HAP-1 (cell line): ENCODE data around the gene TSNAXIP1.

Source experiments
- DNase-seq, 2 experiments: peaks; one replicate each; pipeline ENCODE4 v3.0.0-alpha.2; 2016 to 2020; ENCODE audit warnings: low spot score in 2 of 2
- H3K27me3 ChIP-seq: fragments of 250-450 bp; sonication (Bioruptor Pico); 2 replicates; pipeline ENCODE4 v1.5.1; 2020; ENCODE audit warnings: low read depth, mild to moderate bottlenecking, moderate library complexity
- H3K36me3 ChIP-seq: fragments of 250-450 bp; sonication (Bioruptor Pico); replicated peaks from 2 replicates; pipeline ENCODE4 v1.5.1; 2020; ENCODE audit warnings: mild to moderate bottlenecking
- H3K4me1 ChIP-seq: fragments of 250-450 bp; sonication (Bioruptor Pico); 2 replicates; pipeline ENCODE4 v1.5.1; 2020; ENCODE audit warnings: mild to moderate bottlenecking
- H3K4me3 ChIP-seq: fragments of 250-450 bp; sonication (Bioruptor Pico); 2 replicates; pipeline ENCODE4 v1.5.1; 2020; ENCODE audit warnings: mild to moderate bottlenecking, moderate library complexity
- H3K9me3 ChIP-seq: fragments of 250-450 bp; sonication (Bioruptor Pico); 2 replicates; pipeline ENCODE4 v1.5.1; 2020; ENCODE audit warnings: mild to moderate bottlenecking, moderate library complexity
- in situ Hi-C: fragments of 300-500 bp; cut with MboI; formaldehyde crosslinking; loops from 3 replicates; pipeline ENCODE4 v1.14.3; 2020; ENCODE audit warnings: low sequenced_read_pairs, inconsistent platforms, mixed read lengths

The TSNAXIP1 gene

GRCh38 chr16:67806428-67807147 lies at the start of gene TSNAXIP1, which contains the start of gene RANBP10:
Gene TSNAXIP1 (plus strand): TSS chr16:67806889. CDS start chr16:67807150, 261 bp downstream.
Gene RANBP10 (minus strand): TSS chr16:67806560. CDS start chr16:67806536, 24 bp downstream.
- peaks cover 8% of the 10 kb centered on the region for H3K4me1 ChIP-seq
- peaks cover 10% of the 10 kb centered on the region; the same call in 1 of the 2 replicates for H3K36me3 ChIP-seq
- H3K9me3 ChIP-seq, result no peaks in the 10 kb centered on the region
- in situ Hi-C loops, result no loop called here
- H3K27me3 ChIP-seq, result no peaks in the 10 kb centered on the region
- peak within 1 kb of the TSS; percentile 97 for H3K4me3 ChIP-seq
- DNase-seq, result peak; percentile 98 to 100

GRCh38 chr16:67758006-67758405 lies 48.7 kb upstream of the TSNAXIP1 start:
- no peaks in the 10 kb centered on the region for H3K27me3 ChIP-seq
- in situ Hi-C loops, result no loop called here
- no peak overlapping the region for H3K4me3 ChIP-seq
- H3K4me1 ChIP-seq, result no peaks in the 10 kb centered on the region
- no peaks in the 10 kb centered on the region for H3K9me3 ChIP-seq
- DNase-seq, result no peak
- no peaks in the 10 kb centered on the region for H3K36me3 ChIP-seq

- Histone ChIP-seq H3K4me1 (no peaks in the 10 kb centered on the region), H3K4me3 (no peak overlapping the region), H3K36me3 (no peaks in the 10 kb centered on the region), H3K9me3 (no peaks in the 10 kb centered on the region), H3K27me3 (no peaks in the 10 kb centered on the region)
- in situ Hi-C loops, result no loop called here
- DNase-seq, result no peak
Measured at GRCh38 chr16:67758966-67759365, 47.7 kb upstream of the TSNAXIP1 start.

GRCh38 chr16:67760206-67760955 lies 46.3 kb upstream of the TSNAXIP1 start:
- DNase-seq, result no peak
- Histone ChIP-seq H3K4me1 (no peaks in the 10 kb centered on the region), H3K9me3 (no peaks in the 10 kb centered on the region), H3K4me3 (no peak overlapping the region), H3K36me3 (no peaks in the 10 kb centered on the region), H3K27me3 (no peaks in the 10 kb centered on the region)
- in situ Hi-C loops, result no loop called here

GRCh38 chr16:67760956-67761230 lies 45.8 kb upstream of the TSNAXIP1 start:
- no peak for DNase-seq
- Histone ChIP-seq H3K9me3 (no peaks in the 10 kb centered on the region), H3K36me3 (no peaks in the 10 kb centered on the region), H3K27me3 (no peaks in the 10 kb centered on the region), H3K4me3 (no peak overlapping the region), H3K4me1 (no peaks in the 10 kb centered on the region)
- in situ Hi-C loops, result no loop called here

GRCh38 chr16:67761924-67762323 lies 44.8 kb upstream of the TSNAXIP1 start:
- Histone ChIP-seq H3K4me1 (no peaks in the 10 kb centered on the region), H3K4me3 (no peak overlapping the region), H3K9me3 (no peaks in the 10 kb centered on the region), H3K36me3 (no peaks in the 10 kb centered on the region), H3K27me3 (no peaks in the 10 kb centered on the region)
- no peak for DNase-seq
- in situ Hi-C loops, result no loop called here

- no peaks in the 10 kb centered on the region for H3K9me3 ChIP-seq
- no peak for DNase-seq
- H3K4me3 ChIP-seq, result no peak overlapping the region
- H3K4me1 ChIP-seq, result no peaks in the 10 kb centered on the region
- in situ Hi-C loops, result no loop called here
- H3K36me3 ChIP-seq, result no peaks in the 10 kb centered on the region
- H3K27me3 ChIP-seq, result no peaks in the 10 kb centered on the region
Measured at GRCh38 chr16:67762385-67762784, 44.3 kb upstream of the TSNAXIP1 start.

- no peak overlapping the region for H3K4me3 ChIP-seq
- DNase-seq, result no peak
- in situ Hi-C loops, result no loop called here
- no peaks in the 10 kb centered on the region for H3K4me1 ChIP-seq
- no peaks in the 10 kb centered on the region for H3K9me3 ChIP-seq
- no peaks in the 10 kb centered on the region for H3K27me3 ChIP-seq
- no peaks in the 10 kb centered on the region for H3K36me3 ChIP-seq
Measured at GRCh38 chr16:67763066-67763465, 43.6 kb upstream of the TSNAXIP1 start.

GRCh38 chr16:67764158-67764667 lies 42.5 kb upstream of the TSNAXIP1 start:
- H3K4me3 ChIP-seq, result no peak overlapping the region
- no peaks in the 10 kb centered on the region for H3K4me1 ChIP-seq
- in situ Hi-C loops, result no loop called here
- H3K36me3 ChIP-seq, result no peaks in the 10 kb centered on the region; the same call in 1 of the 2 replicates
- no peaks in the 10 kb centered on the region for H3K9me3 ChIP-seq
- H3K27me3 ChIP-seq, result no peaks in the 10 kb centered on the region
- DNase-seq, result no peak

GRCh38 chr16:67766291-67766690 lies 40.4 kb upstream of the TSNAXIP1 start:
- in situ Hi-C loops, result no loop called here
- Histone ChIP-seq H3K9me3 (no peaks in the 10 kb centered on the region), H3K4me3 (no peak overlapping the region), H3K36me3 (peaks cover 5% of the 10 kb centered on the region; the same call in 1 of the 2 replicates), H3K4me1 (no peaks in the 10 kb centered on the region), H3K27me3 (no peaks in the 10 kb centered on the region)
- DNase-seq, result no peak

- Histone ChIP-seq H3K9me3 (no peaks in the 10 kb centered on the region), H3K4me1 (no peaks in the 10 kb centered on the region), H3K27me3 (no peaks in the 10 kb centered on the region), H3K36me3 (peaks cover 5% of the 10 kb centered on the region; the same call in 1 of the 2 replicates), H3K4me3 (no peak overlapping the region)
- in situ Hi-C loops, result no loop called here
- DNase-seq, result no peak
Measured at GRCh38 chr16:67767953-67768352, 38.7 kb upstream of the TSNAXIP1 start.

GRCh38 chr16:67770346-67770991 lies 36.2 kb upstream of the TSNAXIP1 start:
- Histone ChIP-seq H3K36me3 (peaks cover 11% of the 10 kb centered on the region; the same call in 1 of the 2 replicates), H3K4me3 (no peak overlapping the region), H3K4me1 (no peaks in the 10 kb centered on the region), H3K9me3 (no peaks in the 10 kb centered on the region), H3K27me3 (no peaks in the 10 kb centered on the region)
- in situ Hi-C loops, result no loop called here
- DNase-seq, result no peak

GRCh38 chr16:67773099-67773498 lies 33.6 kb upstream of the TSNAXIP1 start:
- H3K4me1 ChIP-seq, result no peaks in the 10 kb centered on the region
- no peaks in the 10 kb centered on the region for H3K27me3 ChIP-seq
- peaks cover 11% of the 10 kb centered on the region; the same call in 1 of the 2 replicates for H3K36me3 ChIP-seq
- DNase-seq, result no peak
- H3K9me3 ChIP-seq, result no peaks in the 10 kb centered on the region
- in situ Hi-C loops, result no loop called here
- no peak overlapping the region for H3K4me3 ChIP-seq
